ENCODE results near the gene LYPLAL1. TPM values are rescaled to one million over a fixed set of nuclear protein-coding genes. Genes with fewer than 3 reads are reported as not detected.
"Not testable (repeated sequence)": the region's sequence is repeated elsewhere in the genome, so short reads cannot be mapped to it uniquely, and the experiment has no call there.

The LYPLAL1 gene
- total RNA-seq, 4 donors from 2014 or later, result 12.2 to 18.9 (median 16.7) TPM

DNA sequence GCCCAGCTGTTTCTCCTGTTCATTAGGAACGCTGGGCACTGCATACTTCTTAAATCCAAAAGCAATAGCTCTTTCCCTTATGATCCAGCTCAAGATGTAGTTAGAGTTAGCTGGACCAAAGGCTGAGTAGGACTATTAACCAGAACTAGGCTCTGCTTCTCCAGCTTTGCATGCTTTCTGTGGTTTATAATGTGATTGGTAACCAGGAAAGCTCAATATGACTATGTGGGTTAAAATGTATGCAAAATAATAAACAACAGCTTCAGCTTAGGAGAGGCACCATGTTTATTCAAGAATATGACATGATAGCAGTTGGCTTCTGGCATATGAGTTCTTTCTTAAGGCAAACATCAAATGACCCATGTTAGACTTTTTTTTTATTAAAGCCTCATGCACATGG lies 73.8 kb downstream of the LYPLAL1 start:
- no peak for DNase-seq
- no peaks in the 10 kb centered on the region for H3K27me3 ChIP-seq
- no peaks in the 10 kb centered on the region for H3K9me3 ChIP-seq
- H3K4me3 ChIP-seq, result no peak overlapping the region
- intact Hi-C loops (cut with DNase I; ENCODE audit: low total_unique reads), result no loop called here
- TF ChIP-seq POLR2A (IDR thresholded peaks at IDR 0.05), result no peak
- no peak for TF ChIP-seq POLR2AphosphoS5 (IDR thresholded peaks at IDR 0.05)
- in situ Hi-C loops (cut with MboI; ENCODE audit: low pct_ligation_motif_present in 1 of 4, low pct_unique_long_range_greater_than_20kb in 1 of 4, low sequenced_read_pairs in 3 of 4), result no loop called here
- no peaks in the 10 kb centered on the region for H3K4me1 ChIP-seq
- H3K36me3 ChIP-seq, result no peaks in the 10 kb centered on the region
- WGBS, 2 donors (ENCODE audit: low coverage in 1 of 2), result 63 to 88% methylated on average over 1 of the region's 1 CpG
- H3K27ac ChIP-seq, result no peak overlapping the region

DNA sequence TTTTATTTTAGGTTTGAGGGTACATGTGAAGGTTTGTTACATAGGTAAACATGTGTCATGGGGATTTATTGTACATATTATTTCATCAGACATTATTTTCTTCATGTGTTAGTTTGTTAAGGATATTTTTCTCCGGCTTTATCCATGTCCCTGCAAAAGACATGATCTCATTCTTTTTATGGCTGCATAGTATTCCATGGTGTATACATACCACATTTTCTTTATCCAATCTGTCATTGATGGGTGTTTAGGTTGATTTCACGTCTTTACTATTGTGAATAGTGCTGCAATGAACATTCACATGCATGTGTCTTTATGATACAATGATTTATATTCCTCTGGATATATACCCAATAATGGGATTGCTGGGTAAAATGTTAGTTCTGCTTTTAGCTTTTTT lies 76.8 kb downstream of the LYPLAL1 start:
- H3K27me3 ChIP-seq; H3K4me3 ChIP-seq; H3K9me3 ChIP-seq; H3K4me1 ChIP-seq; DNase-seq; intact Hi-C loops (cut with DNase I; ENCODE audit: low total_unique reads); H3K36me3 ChIP-seq; H3K27ac ChIP-seq; in situ Hi-C loops (cut with MboI; ENCODE audit: low pct_ligation_motif_present in 1 of 4, low pct_unique_long_range_greater_than_20kb in 1 of 4, low sequenced_read_pairs in 3 of 4): not testable (repeated sequence)
- 88 to 100% methylated on average over 2 of the region's 2 CpGs for WGBS, 2 donors (ENCODE audit: low coverage in 1 of 2)

DNA sequence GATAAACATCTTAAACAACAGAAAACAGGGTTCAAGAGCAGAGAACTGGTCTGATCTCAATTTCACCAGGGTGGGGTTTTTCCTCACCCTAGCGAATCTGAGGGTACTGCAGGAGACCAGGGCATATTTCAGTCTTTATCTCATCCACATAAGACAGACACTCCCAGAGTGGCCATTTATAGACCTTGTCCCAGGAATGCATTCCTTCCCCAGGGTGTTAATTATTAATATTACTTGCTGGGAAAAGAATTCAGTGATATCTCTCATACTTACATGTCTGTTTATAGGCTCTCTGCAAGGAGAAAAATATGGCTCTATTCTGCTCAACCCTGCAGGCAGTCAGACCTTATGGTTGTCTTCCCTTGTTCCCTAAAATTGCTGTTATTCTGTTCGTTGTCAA lies 84.1 kb downstream of the LYPLAL1 start:
- TF ChIP-seq POLR2A (IDR thresholded peaks at IDR 0.05) (no peak), EP300 (IDR thresholded peaks at IDR 0.05; ENCODE audit: low read depth) (no peak), POLR2AphosphoS5 (IDR thresholded peaks at IDR 0.05) (no peak)
- TF ChIP-seq, protein P1, sequence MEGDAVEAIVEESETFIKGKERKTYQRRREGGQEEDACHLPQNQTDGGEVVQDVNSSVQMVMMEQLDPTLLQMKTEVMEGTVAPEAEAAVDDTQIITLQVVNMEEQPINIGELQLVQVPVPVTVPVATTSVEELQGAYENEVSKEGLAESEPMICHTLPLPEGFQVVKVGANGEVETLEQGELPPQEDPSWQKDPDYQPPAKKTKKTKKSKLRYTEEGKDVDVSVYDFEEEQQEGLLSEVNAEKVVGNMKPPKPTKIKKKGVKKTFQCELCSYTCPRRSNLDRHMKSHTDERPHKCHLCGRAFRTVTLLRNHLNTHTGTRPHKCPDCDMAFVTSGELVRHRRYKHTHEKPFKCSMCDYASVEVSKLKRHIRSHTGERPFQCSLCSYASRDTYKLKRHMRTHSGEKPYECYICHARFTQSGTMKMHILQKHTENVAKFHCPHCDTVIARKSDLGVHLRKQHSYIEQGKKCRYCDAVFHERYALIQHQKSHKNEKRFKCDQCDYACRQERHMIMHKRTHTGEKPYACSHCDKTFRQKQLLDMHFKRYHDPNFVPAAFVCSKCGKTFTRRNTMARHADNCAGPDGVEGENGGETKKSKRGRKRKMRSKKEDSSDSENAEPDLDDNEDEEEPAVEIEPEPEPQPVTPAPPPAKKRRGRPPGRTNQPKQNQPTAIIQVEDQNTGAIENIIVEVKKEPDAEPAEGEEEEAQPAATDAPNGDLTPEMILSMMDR (IDR thresholded peaks at IDR 0.05), result no peak
- intact Hi-C loops (cut with DNase I; ENCODE audit: low total_unique reads) (no loop called here), in situ Hi-C loops (cut with MboI; ENCODE audit: low pct_ligation_motif_present in 1 of 4, low pct_unique_long_range_greater_than_20kb in 1 of 4, low sequenced_read_pairs in 3 of 4) (no loop called here)
- H3K36me3 ChIP-seq, result no peaks in the 10 kb centered on the region
- no peak for DNase-seq
- no peak overlapping the region for H3K27ac ChIP-seq
- 25 to 45% methylated on average over 2 of the region's 2 CpGs for WGBS, 2 donors (ENCODE audit: low coverage in 1 of 2)
- no peaks in the 10 kb centered on the region for H3K9me3 ChIP-seq
- H3K4me3 ChIP-seq, result no peak overlapping the region
- H3K4me1 ChIP-seq, result no peaks in the 10 kb centered on the region
- no peaks in the 10 kb centered on the region for H3K27me3 ChIP-seq

DNA sequence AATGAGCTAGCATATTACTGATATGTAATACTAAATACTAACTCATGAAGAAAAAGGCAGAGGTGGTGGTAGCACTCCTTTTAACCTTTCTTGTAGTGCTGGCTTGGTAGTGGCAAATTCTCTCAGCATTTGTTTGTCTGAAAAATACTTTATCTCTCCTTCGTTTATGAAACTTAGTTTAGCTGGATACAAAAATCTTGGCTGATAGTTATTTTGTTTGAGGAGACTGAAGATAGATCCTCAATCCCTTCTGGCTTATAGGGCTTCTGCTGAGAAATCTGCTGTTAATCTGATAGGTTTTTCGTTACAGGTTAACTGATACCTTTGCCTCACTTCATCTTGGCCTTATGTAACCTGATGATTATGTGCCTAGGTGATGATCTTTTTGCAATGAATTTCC lies 87.8 kb downstream of the LYPLAL1 start:
- H3K36me3 ChIP-seq, result no peaks in the 10 kb centered on the region
- WGBS, 2 donors (ENCODE audit: low coverage in 1 of 2), result 60 to 95% methylated on average over 2 of the region's 2 CpGs
- intact Hi-C loops (cut with DNase I; ENCODE audit: low total_unique reads), result no loop called here

More for the DNA sequence above, 87.8 kb downstream of the LYPLAL1 start:
- Histone ChIP-seq H3K4me3 (no peak overlapping the region), H3K27ac (no peak overlapping the region), H3K4me1 (no peaks in the 10 kb centered on the region), H3K9me3 (no peaks in the 10 kb centered on the region), H3K27me3 (no peaks in the 10 kb centered on the region)
- in situ Hi-C loops (cut with MboI; ENCODE audit: low pct_ligation_motif_present in 1 of 4, low pct_unique_long_range_greater_than_20kb in 1 of 4, low sequenced_read_pairs in 3 of 4), result no loop called here
- TF ChIP-seq POLR2A (IDR thresholded peaks at IDR 0.05), result no peak
- no peak for DNase-seq
